Measurements from ENCODE around the gene WDR62.

DNA sequence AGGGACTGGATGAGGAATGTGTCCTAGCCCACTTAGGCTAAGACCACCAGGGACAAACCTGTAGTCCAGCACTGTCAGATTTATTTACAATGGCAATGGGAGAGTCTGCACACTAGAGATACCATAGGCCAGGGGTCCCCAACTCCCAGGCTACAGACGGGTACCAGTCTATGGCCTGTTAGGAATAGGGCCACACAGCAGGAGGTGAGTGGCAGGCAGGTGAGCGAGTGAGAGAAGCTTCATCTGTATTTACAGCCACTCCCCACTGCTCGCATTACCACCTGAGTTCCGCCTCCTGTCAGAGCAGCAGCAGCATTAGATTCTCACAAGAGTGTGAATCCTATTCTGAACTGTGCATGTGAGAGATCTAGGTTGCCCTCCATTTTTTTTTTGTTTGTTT, 3.1 kb upstream of the WDR62 start:
- TF ChIP-seq, protein P1, sequence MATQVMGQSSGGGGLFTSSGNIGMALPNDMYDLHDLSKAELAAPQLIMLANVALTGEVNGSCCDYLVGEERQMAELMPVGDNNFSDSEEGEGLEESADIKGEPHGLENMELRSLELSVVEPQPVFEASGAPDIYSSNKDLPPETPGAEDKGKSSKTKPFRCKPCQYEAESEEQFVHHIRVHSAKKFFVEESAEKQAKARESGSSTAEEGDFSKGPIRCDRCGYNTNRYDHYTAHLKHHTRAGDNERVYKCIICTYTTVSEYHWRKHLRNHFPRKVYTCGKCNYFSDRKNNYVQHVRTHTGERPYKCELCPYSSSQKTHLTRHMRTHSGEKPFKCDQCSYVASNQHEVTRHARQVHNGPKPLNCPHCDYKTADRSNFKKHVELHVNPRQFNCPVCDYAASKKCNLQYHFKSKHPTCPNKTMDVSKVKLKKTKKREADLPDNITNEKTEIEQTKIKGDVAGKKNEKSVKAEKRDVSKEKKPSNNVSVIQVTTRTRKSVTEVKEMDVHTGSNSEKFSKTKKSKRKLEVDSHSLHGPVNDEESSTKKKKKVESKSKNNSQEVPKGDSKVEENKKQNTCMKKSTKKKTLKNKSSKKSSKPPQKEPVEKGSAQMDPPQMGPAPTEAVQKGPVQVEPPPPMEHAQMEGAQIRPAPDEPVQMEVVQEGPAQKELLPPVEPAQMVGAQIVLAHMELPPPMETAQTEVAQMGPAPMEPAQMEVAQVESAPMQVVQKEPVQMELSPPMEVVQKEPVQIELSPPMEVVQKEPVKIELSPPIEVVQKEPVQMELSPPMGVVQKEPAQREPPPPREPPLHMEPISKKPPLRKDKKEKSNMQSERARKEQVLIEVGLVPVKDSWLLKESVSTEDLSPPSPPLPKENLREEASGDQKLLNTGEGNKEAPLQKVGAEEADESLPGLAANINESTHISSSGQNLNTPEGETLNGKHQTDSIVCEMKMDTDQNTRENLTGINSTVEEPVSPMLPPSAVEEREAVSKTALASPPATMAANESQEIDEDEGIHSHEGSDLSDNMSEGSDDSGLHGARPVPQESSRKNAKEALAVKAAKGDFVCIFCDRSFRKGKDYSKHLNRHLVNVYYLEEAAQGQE (IDR thresholded peaks at IDR 0.05; ENCODE audit: insufficient replicate concordance, low read depth) = no peak
- no peak for TF ChIP-seq CTCF (IDR thresholded peaks at IDR 0.05; ENCODE audit: insufficient read depth, low read length)
- TF ChIP-seq POLR2AphosphoS5 (IDR thresholded peaks at IDR 0.05; ENCODE audit: low read depth) = no peak
- no peak for TF ChIP-seq SPI1 (IDR thresholded peaks at IDR 0.05; ENCODE audit: borderline replicate concordance, low read depth)
- TF ChIP-seq GABPA (IDR thresholded peaks at IDR 0.05; ENCODE audit: low read depth) = no peak
